ENCODE data around the gene IFITM1. TPM values are rescaled to one million over a fixed set of nuclear protein-coding genes. Genes with fewer than 3 reads are reported as not detected.
"Not testable (repeated sequence)": the region's sequence is repeated elsewhere in the genome, so short reads cannot be mapped to it uniquely, and the experiment has no call there.

Gene IFITM1
- total RNA-seq, 1 donor from 2014 or later: 21.2 TPM

- H3K36me3 Mint-ChIP-seq (ENCODE audit: low read depth); DNase-seq; H3K27me3 Mint-ChIP-seq; ATAC-seq (ENCODE audit: low read depth); H3K9me3 Mint-ChIP-seq: not testable (repeated sequence)
- ChIA-PET POLR2A (interaction anchor here (0.7 to 3.2 kb wide), 6 partner anchors 9 to 102 kb away, joined by 3 to 15 read pairs (median 7); partner anchors contain the start of genes BET1L, PGGHG and RIC8A), CTCF (interaction anchor here (1.0 to 1.7 kb wide), 4 partner anchors 8 to 58 kb away, joined by 3 to 6 read pairs (median 4); no protein-coding TSS in a partner anchor)
- Mint-ChIP-seq H3K27ac (peak overlapping the region; percentile 98), H3K4me1 (peaks cover 56% of the 10 kb centered on the region), H3K4me3 (peak overlapping the region; percentile 99)
- intact Hi-C loops (cut with micrococcal nuclease): loop anchor here (1.0 to 5.0 kb wide), 6 partner anchors 8 to 208 kb away; partner anchors contain the start of genes BET1L, PSMD13, PTDSS2 and RIC8A
These were observed 4.8 kb upstream of the IFITM1 start for GRCh38 chr11:308740-309665.

GRCh38 chr11:309979-310572 is 3.8 kb upstream of the IFITM1 start:
- not testable (repeated sequence) for H3K36me3 Mint-ChIP-seq (ENCODE audit: low read depth); H3K27me3 Mint-ChIP-seq; DNase-seq; H3K9me3 Mint-ChIP-seq; ATAC-seq (ENCODE audit: low read depth)
- H3K4me1 Mint-ChIP-seq: peaks cover 60% of the 10 kb centered on the region
- ChIA-PET CTCF (interaction anchor here (1.7 kb wide), 1 partner anchor 59 kb away, joined by 6 read pairs; no protein-coding TSS in a partner anchor), POLR2A (interaction anchor here (0.6 to 3.2 kb wide), 5 partner anchors 22 to 103 kb away, joined by 4 to 15 read pairs (median 10); partner anchors contain the start of genes BET1L, PGGHG and RIC8A)
- peak overlapping the region; percentile 99 for H3K4me3 Mint-ChIP-seq
- peak overlapping the region; percentile 98 for H3K27ac Mint-ChIP-seq
- intact Hi-C loops (cut with micrococcal nuclease): loop anchor here (1.0 to 5.0 kb wide), 5 partner anchors 7 to 207 kb away; partner anchors contain the start of genes BET1L, PSMD13, PTDSS2 and RIC8A

- Mint-ChIP-seq H3K4me1 (peaks cover 63% of the 10 kb centered on the region), H3K27ac (peak overlapping the region; percentile 89), H3K4me3 (peak overlapping the region; percentile 81)
- DNase-seq; H3K27me3 Mint-ChIP-seq; H3K36me3 Mint-ChIP-seq (ENCODE audit: low read depth); H3K9me3 Mint-ChIP-seq; intact Hi-C loops (cut with micrococcal nuclease): not testable (repeated sequence)
- ChIA-PET CTCF (interaction anchor here (0.6 kb wide), 1 partner anchor 30 kb away, joined by 3 read pairs; no protein-coding TSS in a partner anchor), POLR2A (interaction anchor here (0.6 to 2.1 kb wide), 3 partner anchors 16 to 44 kb away, joined by 4 to 19 read pairs (median 4); no protein-coding TSS in a partner anchor)
- peak; percentile 77 for ATAC-seq (ENCODE audit: low read depth)
These were observed 2.7 kb upstream of the IFITM1 start for GRCh38 chr11:311013-311748.

GRCh38 chr11:312092-312816 is 1.6 kb upstream of the IFITM1 start:
- ChIA-PET CTCF (interaction anchor here (1.0 kb wide), 1 partner anchor 10 kb away, joined by 3 read pairs; no protein-coding TSS in a partner anchor), POLR2A (interaction anchor here (0.6 to 2.1 kb wide), 7 partner anchors 11 to 45 kb away, joined by 3 to 19 read pairs (median 4); partner anchors contain the start of gene PGGHG)
- H3K4me3 Mint-ChIP-seq: peak overlapping the region; percentile 81
- peak overlapping the region; percentile 89 for H3K27ac Mint-ChIP-seq
- ATAC-seq (ENCODE audit: low read depth) (no peak), DNase-seq (no peak)
- H3K4me1 Mint-ChIP-seq: peaks cover 67% of the 10 kb centered on the region
- TF ChIP-seq CTCF (IDR thresholded peaks at IDR 0.05): no peak
- peaks cover 3% of the 10 kb centered on the region for H3K36me3 Mint-ChIP-seq (ENCODE audit: low read depth)
- intact Hi-C loops (cut with micrococcal nuclease): loop anchor here (2.0 kb wide), 1 partner anchor 15 kb away; no protein-coding TSS in a partner anchor
- no peaks in the 10 kb centered on the region for H3K27me3 Mint-ChIP-seq
- no peaks in the 10 kb centered on the region for H3K9me3 Mint-ChIP-seq

GRCh38 chr11:313304-313786 is 495 bp upstream of the IFITM1 start:
- POLR2A ChIA-PET: interaction anchor here (1.3 to 2.1 kb wide), 4 partner anchors 9 to 46 kb away, joined by 3 to 19 read pairs (median 10); partner anchors contain the start of gene PGGHG
- Mint-ChIP-seq H3K27me3 (no peaks in the 10 kb centered on the region), H3K9me3 (no peaks in the 10 kb centered on the region), H3K36me3 (ENCODE audit: low read depth) (no peaks in the 10 kb centered on the region), H3K27ac (peak overlapping the region; percentile 89), H3K4me3 (peak overlapping the region; percentile 81), H3K4me1 (peaks cover 64% of the 10 kb centered on the region)
- CTCF ChIA-PET: interaction anchor here (1.0 kb wide), 1 partner anchor 9 kb away, joined by 3 read pairs; no protein-coding TSS in a partner anchor
- intact Hi-C loops (cut with micrococcal nuclease): loop anchor here (2.0 kb wide), 1 partner anchor 13 kb away; no protein-coding TSS in a partner anchor
- no peak for TF ChIP-seq CTCF (IDR thresholded peaks at IDR 0.05)
- no peak for ATAC-seq (ENCODE audit: low read depth)
- DNase-seq: no peak

- ATAC-seq (ENCODE audit: low read depth); H3K9me3 Mint-ChIP-seq; H3K36me3 Mint-ChIP-seq (ENCODE audit: low read depth); DNase-seq; H3K27me3 Mint-ChIP-seq: not testable (repeated sequence)
- Mint-ChIP-seq H3K4me3 (peak overlapping the region; percentile 81), H3K27ac (peak overlapping the region; percentile 89), H3K4me1 (peaks cover 56% of the 10 kb centered on the region)
- ChIA-PET CTCF (interaction anchor here (1.2 kb wide), 1 partner anchor 64 kb away, joined by 4 read pairs; no protein-coding TSS in a partner anchor), POLR2A (interaction anchor here (1.5 to 2.3 kb wide), 2 partner anchors 41 to 107 kb away, joined by 4 to 12 read pairs; partner anchors contain the start of genes BET1L and RIC8A)
- intact Hi-C loops (cut with micrococcal nuclease): loop anchor here (2.0 kb wide), 1 partner anchor 38 kb away; no protein-coding TSS in a partner anchor
These were observed 675 bp downstream of the IFITM1 start for GRCh38 chr11:314554-314875.

Measured in activated B cell treated with CpG ODN at 0.5 μM for 24 hours (primary cell).